ENCODE data around the gene RASSF4.

- no peak for TF ChIP-seq POLR2A (IDR thresholded peaks at IDR 0.05)
- no peak for TF ChIP-seq CTCF (IDR thresholded peaks at IDR 0.05)
- no peak for TF ChIP-seq POLR2AphosphoS5 (IDR thresholded peaks at IDR 0.05)
- TF ChIP-seq EP300 (IDR thresholded peaks at IDR 0.05), result no peak
Observed at GRCh38 chr10:44939691-44940401, 19.8 kb upstream of the RASSF4 start.
